GM13977 (cell line): ENCODE results near the gene ELP4.

Source experiments
- DNase-seq: peaks from one replicate; pipeline ENCODE4 v3.0.0; 2012; ENCODE audit warnings: low spot score
- in situ Hi-C: fragments of 300-500 bp; cut with MboI; formaldehyde crosslinking; loops from one replicate; pipeline ENCODE4 v1.12.0; 2022; ENCODE audit warnings: low sequenced_read_pairs, low pct_unique_long_range_greater_than_20kb, mixed read lengths, inconsistent platforms; ENCODE audit not compliant: unreplicated experiment
- TF ChIP-seq, protein P1 (sequence below): IDR thresholded peaks from 2 replicates; pipeline ENCODE4 v1.5.1; 2012; ENCODE audit warnings: mild to moderate bottlenecking, control low read depth; ENCODE audit not compliant: insufficient read depth; ENCODE audit errors: extremely low read depth, missing control alignments

ELP4 gene

DNA sequence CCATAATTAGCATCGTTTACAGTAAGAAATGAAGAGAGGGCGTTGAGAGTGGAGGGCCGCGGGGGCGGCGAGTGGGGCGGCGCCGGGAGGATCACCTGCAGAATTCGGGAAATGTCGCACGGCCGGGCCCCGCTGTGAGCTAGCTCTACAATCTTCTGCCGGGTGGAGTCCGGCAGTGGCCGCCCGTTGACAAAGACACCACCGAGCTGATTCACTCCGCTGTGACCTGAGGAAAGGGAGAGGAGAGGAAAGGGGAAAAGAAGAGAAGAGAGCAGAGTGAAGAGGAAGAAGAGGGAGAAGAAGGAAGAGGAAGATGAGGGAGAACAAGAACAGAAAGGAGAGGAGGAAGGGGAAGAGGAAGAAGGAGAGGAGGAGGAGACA lies 293.0 kb downstream of the ELP4 start:
- TF ChIP-seq, protein P1, sequence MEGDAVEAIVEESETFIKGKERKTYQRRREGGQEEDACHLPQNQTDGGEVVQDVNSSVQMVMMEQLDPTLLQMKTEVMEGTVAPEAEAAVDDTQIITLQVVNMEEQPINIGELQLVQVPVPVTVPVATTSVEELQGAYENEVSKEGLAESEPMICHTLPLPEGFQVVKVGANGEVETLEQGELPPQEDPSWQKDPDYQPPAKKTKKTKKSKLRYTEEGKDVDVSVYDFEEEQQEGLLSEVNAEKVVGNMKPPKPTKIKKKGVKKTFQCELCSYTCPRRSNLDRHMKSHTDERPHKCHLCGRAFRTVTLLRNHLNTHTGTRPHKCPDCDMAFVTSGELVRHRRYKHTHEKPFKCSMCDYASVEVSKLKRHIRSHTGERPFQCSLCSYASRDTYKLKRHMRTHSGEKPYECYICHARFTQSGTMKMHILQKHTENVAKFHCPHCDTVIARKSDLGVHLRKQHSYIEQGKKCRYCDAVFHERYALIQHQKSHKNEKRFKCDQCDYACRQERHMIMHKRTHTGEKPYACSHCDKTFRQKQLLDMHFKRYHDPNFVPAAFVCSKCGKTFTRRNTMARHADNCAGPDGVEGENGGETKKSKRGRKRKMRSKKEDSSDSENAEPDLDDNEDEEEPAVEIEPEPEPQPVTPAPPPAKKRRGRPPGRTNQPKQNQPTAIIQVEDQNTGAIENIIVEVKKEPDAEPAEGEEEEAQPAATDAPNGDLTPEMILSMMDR, result no peak
- in situ Hi-C loops, result loop anchor here (25.0 kb wide), 1 partner anchor 635 kb away; the partner anchor contains the start of gene WT1
- peak; percentile 29 for DNase-seq

GRCh38 chr11:31802990-31803812 lies 293.6 kb downstream of the ELP4 start:
- DNase-seq, result peak; percentile 48
- TF ChIP-seq, protein P1, result no peak
- in situ Hi-C loops, result loop anchor here (25.0 kb wide), 1 partner anchor 634 kb away; the partner anchor contains the start of gene WT1

DNA sequence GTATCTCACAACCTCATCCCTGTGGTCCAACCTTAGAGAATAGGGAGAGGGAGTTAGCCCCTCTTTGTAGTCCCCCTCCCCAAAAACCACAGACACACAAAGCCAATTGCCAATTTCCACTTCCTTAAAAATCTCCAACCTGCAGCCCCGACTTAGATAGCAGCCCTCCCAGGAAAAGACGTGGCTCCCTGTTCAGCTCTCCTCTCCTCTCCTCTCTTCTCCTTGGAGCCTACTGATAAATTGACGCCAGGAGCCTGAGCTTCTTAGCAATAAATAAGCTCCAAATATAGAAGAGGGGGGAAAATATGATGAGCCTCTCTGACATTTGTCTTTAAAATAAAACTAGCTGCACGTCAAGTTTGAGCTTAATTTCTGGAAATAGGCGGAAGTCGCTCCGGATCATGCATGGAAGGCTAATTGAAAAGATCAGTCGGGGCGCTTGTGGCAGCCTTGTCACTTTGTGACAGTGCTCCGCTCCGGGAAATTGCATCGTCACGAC lies 294.3 kb downstream of the ELP4 start:
- TF ChIP-seq, protein P1, result no peak
- in situ Hi-C loops, result loop anchor here (25.0 kb wide), 1 partner anchor 633 kb away; the partner anchor contains the start of gene WT1
- no peak for DNase-seq

DNA sequence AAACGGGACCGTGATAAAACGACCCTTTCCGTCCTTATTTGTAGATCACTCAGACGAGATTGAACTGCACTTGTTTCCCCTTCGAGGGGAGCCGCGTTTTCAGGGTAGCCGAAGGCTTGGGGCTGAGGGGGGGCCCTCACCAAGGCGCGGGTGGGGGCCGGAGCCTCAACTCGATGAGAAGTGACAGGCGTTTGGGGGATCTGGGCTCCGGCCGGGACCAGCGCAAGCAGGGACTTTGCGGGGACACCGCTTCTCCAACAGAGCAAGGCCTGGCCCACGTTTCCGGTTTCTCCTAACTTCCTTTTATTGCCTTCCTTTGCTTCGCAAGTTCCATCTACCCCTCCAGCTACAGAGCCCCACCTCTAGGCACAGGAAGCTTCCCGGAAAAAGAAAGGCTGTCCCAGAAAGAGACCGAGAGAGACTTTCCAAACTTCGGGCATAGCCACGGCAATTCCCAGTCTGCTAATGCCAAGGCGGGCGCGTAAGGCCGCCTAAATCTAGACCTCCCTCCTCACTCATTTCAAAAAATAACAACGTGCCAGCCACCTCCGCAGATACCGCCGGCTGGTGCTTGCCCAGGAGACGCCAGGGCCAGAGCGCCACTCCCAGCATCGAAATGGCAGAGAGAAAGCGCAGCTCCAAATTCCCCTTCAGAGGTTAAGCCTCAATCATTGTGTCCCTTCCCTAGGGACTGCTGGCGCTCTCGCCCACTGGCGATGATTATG lies 294.9 kb downstream of the ELP4 start:
- in situ Hi-C loops, result loop anchor here (25.0 kb wide), 1 partner anchor 633 kb away; the partner anchor contains the start of gene WT1
- peak; percentile 52 for DNase-seq
- TF ChIP-seq, protein P1, result no peak

DNA sequence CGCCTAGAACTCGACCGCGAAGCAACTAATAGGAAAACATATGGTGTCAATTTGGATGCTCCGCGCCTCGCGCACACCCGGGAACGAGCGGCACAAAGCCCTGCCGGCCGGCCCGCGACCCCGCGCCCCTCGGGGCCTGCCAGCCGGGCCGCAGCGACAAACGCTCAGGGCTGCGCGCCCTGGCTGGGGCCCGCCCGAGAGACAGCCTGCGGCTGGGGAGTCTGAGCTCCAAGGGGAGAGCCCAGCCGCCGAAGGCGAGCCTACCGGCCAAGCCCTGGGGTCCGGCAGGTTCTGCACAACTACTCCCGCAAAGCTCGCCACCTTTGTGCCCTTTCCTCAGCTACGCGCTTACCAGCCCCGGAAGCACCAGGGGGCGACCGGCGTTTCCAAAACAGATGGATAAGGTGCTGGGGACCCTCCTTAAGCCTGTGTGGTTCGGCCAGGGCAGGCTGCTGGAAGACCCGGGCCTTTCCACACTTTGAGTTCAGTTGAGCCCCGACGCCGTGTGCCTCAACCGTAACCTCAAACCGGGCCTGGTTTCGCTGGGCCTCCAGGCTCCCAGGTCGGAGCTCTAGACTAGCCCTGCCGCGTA lies 295.6 kb downstream of the ELP4 start:
- in situ Hi-C loops, result loop anchor here (25.0 kb wide), 1 partner anchor 632 kb away; the partner anchor contains the start of gene WT1
- DNase-seq, result peak; percentile 52
- TF ChIP-seq, protein P1, result no peak

- in situ Hi-C loops, result loop anchor here (25.0 kb wide), 1 partner anchor 632 kb away; the partner anchor contains the start of gene WT1
- peak; percentile 47 for DNase-seq
- TF ChIP-seq, protein P1, result no peak
These were observed 296.1 kb downstream of the ELP4 start for GRCh38 chr11:31805629-31806185.
